Upper lobe of left lung (tissue), 6 donors: ENCODE results near the gene POR. TPM values are rescaled to one million over a fixed set of nuclear protein-coding genes. Genes with fewer than 3 reads are reported as not detected.

Experiments used
- ATAC-seq, 2 donors: fragments of 200-7000 bp; cut with Tn5 transposase; one replicate each; pipeline ENCODE4 v1.9.1; 2022; ENCODE audit warnings: mild to moderate bottlenecking in 2 of 2, moderate library complexity in 2 of 2; ENCODE audit not compliant: low FRiP score in 2 of 2
- DNase-seq, 2 donors: peaks; one replicate each; pipeline ENCODE4 v3.0.0-alpha.2; 2019 to 2020
- H3K27ac ChIP-seq, 4 donors: fragments of 200-600 bp; sonication (generic); one replicate each; pipeline ENCODE4 v1.5.1; 2016 to 2019
- H3K27me3 ChIP-seq, 4 donors: fragments of 200-600 bp; sonication (generic); one replicate each; pipeline ENCODE4 v1.5.1; 2017 to 2019
- H3K36me3 ChIP-seq, 4 donors: fragments of 200-600 bp; sonication (generic); one replicate each; pipeline ENCODE4 v1.5.1; 2016 to 2019
- H3K4me1 ChIP-seq, 4 donors: fragments of 200-600 bp; sonication (generic); one replicate each; pipeline ENCODE4 v1.5.1; 2018 to 2019
- H3K4me3 ChIP-seq, 4 donors: fragments of 200-600 bp; sonication (generic); one replicate each; pipeline ENCODE4 v1.5.1; 2017 to 2019; ENCODE audit warnings: mild to moderate bottlenecking in 2 of 4, moderate library complexity in 1 of 4
- H3K9me3 ChIP-seq, 4 donors: fragments of 200-600 bp; sonication (generic); one replicate each; pipeline ENCODE4 v1.5.1; 2018 to 2019
- EP300 ChIP-seq, 4 donors: sonication (generic); formaldehyde crosslinking; IDR thresholded peaks; one replicate each; pipeline ENCODE4 v1.5.1; 2017; ENCODE audit warnings: antibody characterized with exemption in 4 of 4, control low read depth in 2 of 4
- POLR2A ChIP-seq, 4 donors: fragments of 450-650 bp; IDR thresholded peaks; one replicate each; pipeline ENCODE4 v1.5.1; 2016 to 2017; ENCODE audit warnings: antibody characterized with exemption in 4 of 4, mild to moderate bottlenecking in 2 of 4
- POLR2AphosphoS5 ChIP-seq, 2 donors: sonication (generic); formaldehyde crosslinking; IDR thresholded peaks; one replicate each; pipeline ENCODE4 v1.5.1; 2017; ENCODE audit warnings: antibody characterized with exemption in 2 of 2
- WGBS, 2 donors: methylation state at CpG; one replicate each; pipeline ENCODE4 v1.1.5; 2017 to 2018; 5-methylcytosine and 5-hydroxymethylcytosine counted together
- total RNA-seq, 6 donors: library from RNA; depleted of rRNA in 4 of 6; stranded (reverse); fragments of >200 nt in 4 of 6; gene quantifications; one replicate each; pipeline versions ENCODE4 v1.1.0 to v1.2.1, GENCODE V29; 2016 to 2021
- TF ChIP-seq, protein P1 (sequence below), 6 experiments: fragments of 450-650 bp in 4 of 6; fragments of 200-600 bp in 2 of 6; sonication (generic) in 2 of 6; IDR thresholded peaks; one replicate each; pipeline ENCODE4 v1.5.1; 2016 to 2019; ENCODE audit warnings: antibody characterized with exemption in 6 of 6
- donor health status: DM: no; HTN: no; CAD: no; lungs with moderate emphysema.
- donor health status: DM: no; HTN: yes; CAD: no; lungs with severe emphysema.

Gene POR
- total RNA-seq, 6 donors from 2014 or later = 107 to 257 (median 194) TPM

DNA sequence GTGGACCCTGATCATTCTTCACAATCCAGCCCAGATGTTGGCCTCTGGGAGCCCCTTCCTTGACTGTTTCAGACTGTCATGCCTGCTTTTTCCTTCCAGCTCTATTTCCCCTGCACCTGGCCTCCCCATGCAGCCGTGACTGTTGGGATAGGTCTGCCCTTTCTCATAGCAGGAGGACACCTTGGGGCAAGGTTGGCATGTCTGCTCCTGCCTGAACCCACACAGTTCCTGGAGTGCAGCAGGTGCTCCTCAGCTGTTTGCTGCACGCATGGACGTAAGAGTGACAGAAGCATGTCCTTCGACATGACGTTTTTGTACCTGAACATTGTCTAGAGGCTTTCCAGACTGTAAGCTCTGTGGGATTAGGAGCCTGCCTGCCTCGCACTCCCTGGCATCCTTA is 24.0 kb downstream of the POR start:
- H3K27ac ChIP-seq = peak overlapping the region in 1 of 4 donors; percentile 16
- 78 to 96% methylated on average over 3 to 5 of the region's 6 CpGs for WGBS, 2 donors
- no peak overlapping the region for H3K4me3 ChIP-seq
- TF ChIP-seq, protein P1, sequence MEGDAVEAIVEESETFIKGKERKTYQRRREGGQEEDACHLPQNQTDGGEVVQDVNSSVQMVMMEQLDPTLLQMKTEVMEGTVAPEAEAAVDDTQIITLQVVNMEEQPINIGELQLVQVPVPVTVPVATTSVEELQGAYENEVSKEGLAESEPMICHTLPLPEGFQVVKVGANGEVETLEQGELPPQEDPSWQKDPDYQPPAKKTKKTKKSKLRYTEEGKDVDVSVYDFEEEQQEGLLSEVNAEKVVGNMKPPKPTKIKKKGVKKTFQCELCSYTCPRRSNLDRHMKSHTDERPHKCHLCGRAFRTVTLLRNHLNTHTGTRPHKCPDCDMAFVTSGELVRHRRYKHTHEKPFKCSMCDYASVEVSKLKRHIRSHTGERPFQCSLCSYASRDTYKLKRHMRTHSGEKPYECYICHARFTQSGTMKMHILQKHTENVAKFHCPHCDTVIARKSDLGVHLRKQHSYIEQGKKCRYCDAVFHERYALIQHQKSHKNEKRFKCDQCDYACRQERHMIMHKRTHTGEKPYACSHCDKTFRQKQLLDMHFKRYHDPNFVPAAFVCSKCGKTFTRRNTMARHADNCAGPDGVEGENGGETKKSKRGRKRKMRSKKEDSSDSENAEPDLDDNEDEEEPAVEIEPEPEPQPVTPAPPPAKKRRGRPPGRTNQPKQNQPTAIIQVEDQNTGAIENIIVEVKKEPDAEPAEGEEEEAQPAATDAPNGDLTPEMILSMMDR (IDR thresholded peaks at IDR 0.05) = no peak
- TF ChIP-seq EP300 (IDR thresholded peaks at IDR 0.05) (no peak), POLR2A (IDR thresholded peaks at IDR 0.05) (no peak), POLR2AphosphoS5 (IDR thresholded peaks at IDR 0.05) (no peak)
- ATAC-seq (no peak), DNase-seq (no peak)
- peaks cover 3 to 23% (median 15%) of the 10 kb centered on the region in 4 donors for H3K4me1 ChIP-seq
- H3K9me3 ChIP-seq = no peaks in the 10 kb centered on the region
- no peaks in the 10 kb centered on the region for H3K27me3 ChIP-seq
- no peaks in the 10 kb centered on the region for H3K36me3 ChIP-seq

DNA sequence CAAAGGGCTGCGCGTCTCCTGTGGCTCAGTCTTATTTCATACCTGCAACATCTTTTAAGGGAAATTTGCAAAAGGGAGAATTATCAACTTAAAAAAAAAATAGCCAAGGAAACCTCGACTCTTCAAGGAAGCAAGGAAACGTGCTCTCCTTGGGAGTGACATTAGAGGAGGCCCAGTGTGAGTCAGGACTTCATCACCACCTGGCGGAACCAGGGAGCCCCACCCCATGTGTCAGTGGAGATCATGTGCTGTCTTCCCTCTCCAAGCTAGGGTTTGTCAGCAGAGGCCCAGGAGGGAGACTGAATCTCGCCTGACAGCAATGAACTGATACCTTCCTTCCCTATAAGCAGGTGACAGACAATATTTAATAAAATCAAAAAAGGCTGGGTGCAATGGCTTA is 28.9 kb downstream of the POR start:
- Histone ChIP-seq H3K27ac (peak overlapping the region in 1 of 4 donors; percentile 89), H3K4me1 (peaks cover 22 to 46% (median 37%) of the 10 kb centered on the region in 4 donors), H3K36me3 (peaks cover 0 to 8% (median 0%) of the 10 kb centered on the region in 4 donors), H3K9me3 (no peaks in the 10 kb centered on the region), H3K4me3 (no peak overlapping the region), H3K27me3 (no peaks in the 10 kb centered on the region)
- TF ChIP-seq POLR2AphosphoS5 (IDR thresholded peaks at IDR 0.05) = no peak
- no peak for TF ChIP-seq EP300 (IDR thresholded peaks at IDR 0.05)
- TF ChIP-seq POLR2A (IDR thresholded peaks at IDR 0.05) = no peak
- TF ChIP-seq, protein P1 (IDR thresholded peaks at IDR 0.05) = no peak
- no peak for ATAC-seq
- WGBS, 2 donors = 86 to 88% methylated on average over 6 of the region's 6 CpGs
- DNase-seq = peak in 1 of 2 donors; percentile 50

DNA sequence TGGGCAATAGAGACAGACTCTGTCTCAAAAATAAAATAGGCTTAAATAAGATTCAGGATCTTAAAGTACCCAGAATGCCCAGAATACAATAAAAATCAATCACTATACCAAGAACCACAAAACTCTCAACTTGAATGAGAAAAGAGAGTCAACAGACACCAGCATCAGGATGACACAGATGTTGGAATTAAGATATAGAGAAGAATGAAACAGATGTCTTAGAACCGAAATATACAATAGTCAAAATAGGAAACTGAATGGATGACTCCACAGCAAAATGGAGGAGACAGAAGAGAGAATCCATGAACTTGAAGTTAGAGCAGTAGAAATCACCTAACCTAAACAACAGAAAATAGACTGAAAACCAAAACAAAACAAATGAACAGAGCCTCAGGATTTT is 29.6 kb downstream of the POR start:
- H3K4me3 ChIP-seq = no peak overlapping the region
- H3K4me1 ChIP-seq = peaks cover 24 to 48% (median 39%) of the 10 kb centered on the region in 4 donors
- H3K36me3 ChIP-seq = peaks cover 0 to 8% (median 0%) of the 10 kb centered on the region in 4 donors
- peak overlapping the region; percentile 79 to 89 (median 83) for H3K27ac ChIP-seq
- DNase-seq (no peak), ATAC-seq (no peak)
- WGBS, 2 donors = 94 to 100% methylated on average over 1 of the region's 1 CpG
- TF ChIP-seq EP300 (IDR thresholded peaks at IDR 0.05) (no peak), POLR2AphosphoS5 (IDR thresholded peaks at IDR 0.05) (no peak), POLR2A (IDR thresholded peaks at IDR 0.05) (no peak)
- TF ChIP-seq, protein P1 (IDR thresholded peaks at IDR 0.05) = no peak
- H3K9me3 ChIP-seq = no peaks in the 10 kb centered on the region
- H3K27me3 ChIP-seq = no peaks in the 10 kb centered on the region

DNA sequence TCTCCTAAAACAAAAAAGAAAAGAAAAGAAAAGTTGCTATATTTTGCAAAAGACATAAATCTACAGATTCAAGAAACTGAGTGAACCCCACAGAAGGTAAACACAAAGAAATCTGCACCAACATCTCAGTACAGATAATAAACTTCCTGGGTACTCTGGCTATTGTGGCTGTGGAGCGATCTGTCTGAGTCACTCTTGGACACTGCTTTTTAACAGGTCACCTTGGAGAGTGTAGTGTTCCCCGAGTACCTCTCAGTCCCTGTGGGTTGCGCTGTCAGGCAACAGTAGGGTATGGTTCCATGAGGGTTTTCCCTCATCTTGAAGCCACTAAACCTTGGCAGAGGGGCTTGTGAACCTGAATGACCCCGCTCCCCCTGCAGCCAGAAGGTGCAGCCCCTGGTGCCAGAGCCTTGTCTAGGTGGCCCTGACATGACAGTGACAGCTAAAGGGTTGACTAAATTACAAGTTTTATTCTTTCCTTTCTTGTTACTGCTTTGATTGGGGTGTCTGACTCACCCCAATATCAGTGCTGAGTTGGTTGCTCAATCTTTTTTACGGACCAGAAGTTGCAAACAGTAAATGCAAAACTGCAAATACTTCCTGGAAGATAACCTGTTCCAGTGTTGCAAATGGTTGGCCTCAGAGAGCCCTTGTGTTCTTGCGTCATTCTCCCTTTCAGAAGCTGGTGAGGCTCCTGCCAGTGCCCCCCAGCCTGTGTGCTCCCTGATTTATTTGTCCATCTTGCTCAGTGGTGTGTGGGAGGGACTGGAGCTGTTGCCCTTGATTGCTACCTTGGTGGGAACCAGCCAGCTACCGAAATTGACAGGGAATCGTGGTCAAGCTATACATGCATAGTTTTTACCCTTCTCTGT is 30.6 kb downstream of the POR start:
- no peaks in the 10 kb centered on the region for H3K9me3 ChIP-seq
- peak; percentile 37 to 80 for TF ChIP-seq POLR2AphosphoS5 (IDR thresholded peaks at IDR 0.05)
- TF ChIP-seq POLR2A (IDR thresholded peaks at IDR 0.05) = peak in 1 of 4 donors; percentile 41
- TF ChIP-seq, protein P1 (IDR thresholded peaks at IDR 0.05) = no peak
- TF ChIP-seq EP300 (IDR thresholded peaks at IDR 0.05) = peak; percentile 47 to 86 (median 80)
- peaks cover 0 to 8% (median 0%) of the 10 kb centered on the region in 4 donors for H3K36me3 ChIP-seq
- H3K4me3 ChIP-seq = no peak overlapping the region
- peaks cover 32 to 57% (median 48%) of the 10 kb centered on the region in 4 donors for H3K4me1 ChIP-seq
- 55 to 61% methylated on average over 8 of the region's 8 CpGs for WGBS, 2 donors
- H3K27ac ChIP-seq = peak overlapping the region; percentile 79 to 89 (median 83)
- ATAC-seq (peak; percentile 67 to 85), DNase-seq (peak in 1 of 2 donors; percentile 85)
- H3K27me3 ChIP-seq = no peaks in the 10 kb centered on the region
